ENCODE results near the gene COMMD1. TPM values are rescaled to one million over a fixed set of nuclear protein-coding genes. Genes with fewer than 3 reads are reported as not detected.
"Not testable (repeated sequence)": the region's sequence is repeated elsewhere in the genome, so short reads cannot be mapped to it uniquely, and the experiment has no call there.

Gene COMMD1
- total RNA-seq, 1 experiment from 2014 or later = 24.7 TPM

GRCh38 chr2:61857224-61857623 lies 48.2 kb upstream of the COMMD1 start (continued):
- TF ChIP-seq ZNF219 (CRISPR knock-in tag; IDR thresholded peaks at IDR 0.05; ENCODE audit: borderline replicate concordance) = no peak
- no peak for TF ChIP-seq ATF6 (CRISPR knock-in tag; IDR thresholded peaks at IDR 0.05)
- no peak for TF ChIP-seq FOXK1 (CRISPR knock-in tag; IDR thresholded peaks at IDR 0.05)
- no peak for TF ChIP-seq FOXP1 (CRISPR knock-in tag; IDR thresholded peaks at IDR 0.05; ENCODE audit: borderline replicate concordance)

DNA sequence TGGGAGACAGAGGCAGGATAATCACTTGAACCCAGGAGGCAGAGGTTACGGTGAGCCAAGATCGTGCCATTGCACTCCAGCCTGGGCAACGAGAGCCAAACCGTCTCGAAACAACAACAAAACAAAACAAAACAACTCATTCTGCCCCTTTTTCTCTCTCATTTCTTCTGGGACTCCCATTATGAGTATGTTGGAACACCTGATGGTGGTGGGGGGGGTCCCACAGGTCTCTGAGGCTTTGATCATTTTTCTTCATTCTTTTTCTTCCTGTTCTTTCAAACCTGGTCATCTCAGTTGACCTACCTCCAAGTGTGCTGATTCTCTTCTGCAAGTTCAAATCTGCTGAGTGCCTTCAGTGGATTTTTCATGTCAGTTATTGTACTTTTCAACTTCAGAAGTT lies 43.4 kb upstream of the COMMD1 start:
- POLR2A ChIA-PET = no interaction called here
- H3K27me3 Mint-ChIP-seq (ENCODE audit: low read depth) = no peaks in the 10 kb centered on the region
- no peak for DNase-seq (ENCODE audit: low spot score)
- TF ChIP-seq GRHL2 (CRISPR knock-in tag; IDR thresholded peaks at IDR 0.05; ENCODE audit: insufficient replicate concordance, severe bottlenecking) (no peak), ZNF671 (CRISPR knock-in tag; IDR thresholded peaks at IDR 0.05) (no peak), PREB (CRISPR knock-in tag; IDR thresholded peaks at IDR 0.05; ENCODE audit: borderline replicate concordance) (no peak), IRF2 (CRISPR knock-in tag; IDR thresholded peaks at IDR 0.05; ENCODE audit: borderline replicate concordance, low read depth) (no peak), ESRRA (CRISPR knock-in tag; IDR thresholded peaks at IDR 0.05; ENCODE audit: borderline replicate concordance) (no peak), HMGXB4 (CRISPR knock-in tag; IDR thresholded peaks at IDR 0.05) (no peak), ELF4 (CRISPR knock-in tag; IDR thresholded peaks at IDR 0.05; ENCODE audit: low read depth) (no peak), CREM (CRISPR knock-in tag; IDR thresholded peaks at IDR 0.05) (no peak)
- TF ChIP-seq, protein P1, sequence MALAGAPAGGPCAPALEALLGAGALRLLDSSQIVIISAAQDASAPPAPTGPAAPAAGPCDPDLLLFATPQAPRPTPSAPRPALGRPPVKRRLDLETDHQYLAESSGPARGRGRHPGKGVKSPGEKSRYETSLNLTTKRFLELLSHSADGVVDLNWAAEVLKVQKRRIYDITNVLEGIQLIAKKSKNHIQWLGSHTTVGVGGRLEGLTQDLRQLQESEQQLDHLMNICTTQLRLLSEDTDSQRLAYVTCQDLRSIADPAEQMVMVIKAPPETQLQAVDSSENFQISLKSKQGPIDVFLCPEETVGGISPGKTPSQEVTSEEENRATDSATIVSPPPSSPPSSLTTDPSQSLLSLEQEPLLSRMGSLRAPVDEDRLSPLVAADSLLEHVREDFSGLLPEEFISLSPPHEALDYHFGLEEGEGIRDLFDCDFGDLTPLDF (CRISPR knock-in tag; IDR thresholded peaks at IDR 0.05) = no peak
- TF ChIP-seq, protein P2, sequence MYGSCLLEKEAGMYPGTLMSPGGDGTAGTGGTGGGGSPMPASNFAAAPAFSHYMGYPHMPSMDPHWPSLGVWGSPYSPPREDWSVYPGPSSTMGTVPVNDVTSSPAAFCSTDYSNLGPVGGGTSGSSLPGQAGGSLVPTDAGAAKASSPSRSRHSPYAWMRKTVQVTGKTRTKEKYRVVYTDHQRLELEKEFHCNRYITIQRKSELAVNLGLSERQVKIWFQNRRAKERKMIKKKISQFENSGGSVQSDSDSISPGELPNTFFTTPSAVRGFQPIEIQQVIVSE (CRISPR knock-in tag; IDR thresholded peaks at IDR 0.05; ENCODE audit: borderline replicate concordance) = no peak
- no peak overlapping the region for H3K27ac Mint-ChIP-seq
- CTCF ChIA-PET = no interaction called here
- peaks cover 24% of the 10 kb centered on the region for H3K36me3 Mint-ChIP-seq
- H3K4me3 Mint-ChIP-seq = no peak overlapping the region
- H3K4me1 Mint-ChIP-seq = no peaks in the 10 kb centered on the region
- no peaks in the 10 kb centered on the region for H3K9me3 Mint-ChIP-seq
- no peak for ATAC-seq

GRCh38 chr2:61866482-61867089 lies 38.9 kb upstream of the COMMD1 start:
- DNase-seq (ENCODE audit: low spot score); H3K27me3 Mint-ChIP-seq (ENCODE audit: low read depth); H3K27ac Mint-ChIP-seq; H3K9me3 Mint-ChIP-seq; H3K4me1 Mint-ChIP-seq; ATAC-seq; H3K4me3 Mint-ChIP-seq: not testable (repeated sequence)
- ChIA-PET POLR2A (interaction anchor here (1.0 kb wide), 1 partner anchor 13 kb away, joined by 4 read pairs; the partner anchor contains the start of gene FAM161A), CTCF (interaction anchor here (1.2 to 1.6 kb wide), 2 partner anchors 12 to 15 kb away, joined by 3 to 5 read pairs; partner anchors contain the start of gene FAM161A)
- H3K36me3 Mint-ChIP-seq = peaks cover 57% of the 10 kb centered on the region
- TF ChIP-seq ZNF121 (CRISPR knock-in tag; IDR thresholded peaks at IDR 0.05) (peak; percentile 76), ZNF416 (CRISPR knock-in tag; IDR thresholded peaks at IDR 0.05) (peak; percentile 39; the same call in 1 of the 2 replicates)

All from WTC11 (cell line).